Activated T-cell treated with anti-CD3 and anti-CD28 coated beads for 24 hours (primary cell): ENCODE results near the gene RNASEH2A.
"Not testable (repeated sequence)": the region's sequence is repeated elsewhere in the genome, so short reads cannot be mapped to it uniquely, and the experiment has no call there.

Source experiments
- DNase-seq: peaks from one replicate; pipeline ENCODE4 v3.0.0-alpha.2; 2020; ENCODE audit warnings: low read depth

The RNASEH2A gene

DNA sequence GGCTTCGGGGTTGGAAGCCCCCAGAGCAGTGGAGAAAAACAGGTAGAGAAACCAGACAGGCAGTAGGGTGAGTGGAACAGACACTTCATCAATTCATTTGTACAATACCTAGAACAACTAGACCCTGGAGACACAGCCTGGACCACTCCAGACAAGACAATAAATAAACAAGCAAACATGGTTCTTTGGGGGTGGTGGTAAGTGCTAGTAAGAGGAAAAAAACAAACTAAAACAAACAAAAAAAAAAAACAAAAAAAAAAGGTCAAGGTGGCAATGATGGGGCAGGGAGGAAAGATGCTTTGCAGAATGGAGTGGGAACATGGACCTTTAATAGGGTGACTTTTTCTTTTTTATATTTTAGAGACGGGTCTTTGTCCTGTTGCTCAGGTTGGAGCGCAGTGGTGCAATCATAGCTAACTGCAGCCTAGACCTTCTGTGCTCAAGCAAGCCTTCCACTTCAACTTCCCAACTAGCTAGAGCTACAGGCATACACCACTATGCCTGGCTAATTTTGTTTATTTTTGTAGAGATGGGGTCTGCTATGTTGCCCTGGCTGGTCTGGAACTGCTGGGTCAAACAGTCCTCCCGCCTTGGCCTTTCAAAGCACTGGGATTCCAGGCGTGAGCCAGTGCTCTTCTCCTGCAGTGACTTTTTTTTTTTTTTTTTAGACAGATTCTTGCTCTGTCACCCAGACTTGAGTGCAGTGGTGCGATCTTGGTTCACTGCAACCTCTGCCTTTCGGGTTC, 12.0 kb upstream of the RNASEH2A start:
- DNase-seq: no peak

DNA sequence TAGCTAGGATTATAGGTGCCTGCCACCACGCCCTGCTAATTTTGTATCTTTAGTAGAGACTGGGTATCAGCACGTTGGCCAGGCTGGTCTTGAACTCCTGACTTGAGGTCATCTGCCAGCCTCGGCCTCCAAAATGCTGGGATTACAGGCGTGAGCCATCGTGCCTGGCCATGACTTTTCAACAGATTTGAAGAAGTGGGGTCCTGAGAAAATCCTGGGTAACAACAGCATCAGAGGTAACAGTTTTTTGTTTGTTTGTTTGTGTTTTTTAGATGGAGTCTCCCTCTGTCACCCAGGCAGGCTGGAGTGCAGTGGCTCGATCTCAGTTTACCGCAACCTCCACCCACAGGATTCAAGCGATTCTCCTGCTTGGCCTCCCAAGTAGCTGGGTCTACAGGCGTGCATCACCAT, 11.4 kb upstream of the RNASEH2A start:
- no peak for DNase-seq

DNA sequence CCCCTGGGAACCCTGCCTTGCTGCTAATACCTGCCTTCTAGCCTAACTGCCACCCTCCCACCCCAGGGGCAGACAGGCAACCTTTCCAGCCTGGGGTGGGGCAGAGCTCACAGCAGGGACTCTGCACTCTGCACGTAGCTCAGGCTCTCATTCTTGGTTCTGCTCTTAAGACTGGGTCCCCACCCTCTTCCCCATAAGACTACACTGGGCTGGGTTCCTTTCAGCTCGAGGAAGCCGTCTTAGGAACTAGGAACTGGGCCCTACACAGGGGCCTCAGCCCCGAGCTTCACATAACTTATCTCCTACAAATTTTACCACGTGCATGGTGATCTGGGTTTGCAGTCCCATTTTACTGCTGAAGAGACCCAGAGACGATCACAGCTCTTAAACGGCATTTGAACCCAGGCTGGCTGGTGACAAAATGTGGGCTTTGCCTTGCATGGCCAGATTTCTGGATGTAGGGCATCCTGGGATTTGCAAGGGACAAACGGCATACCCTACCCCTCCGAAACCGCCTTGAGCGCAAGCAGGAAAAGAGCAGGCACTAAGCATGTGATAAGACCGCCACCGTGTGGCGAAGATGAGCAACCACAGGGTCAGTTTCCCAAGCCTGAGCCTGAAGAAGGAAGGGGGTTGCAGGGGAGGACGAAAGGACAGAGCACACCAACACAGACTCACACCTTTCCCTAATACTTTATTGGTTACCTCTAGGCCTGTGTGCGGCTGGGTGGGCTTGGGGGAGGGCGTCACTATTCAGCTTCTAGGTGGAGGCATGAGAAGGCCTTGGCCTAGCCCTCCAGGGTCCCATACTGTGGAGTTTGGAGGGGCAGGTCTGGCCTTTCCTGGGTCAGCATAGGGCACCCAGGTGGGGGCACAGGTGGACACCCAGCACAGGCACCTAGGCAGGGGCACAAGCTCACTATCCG, 10.0 kb upstream of the RNASEH2A start:
- peak; percentile 70 for DNase-seq

DNA sequence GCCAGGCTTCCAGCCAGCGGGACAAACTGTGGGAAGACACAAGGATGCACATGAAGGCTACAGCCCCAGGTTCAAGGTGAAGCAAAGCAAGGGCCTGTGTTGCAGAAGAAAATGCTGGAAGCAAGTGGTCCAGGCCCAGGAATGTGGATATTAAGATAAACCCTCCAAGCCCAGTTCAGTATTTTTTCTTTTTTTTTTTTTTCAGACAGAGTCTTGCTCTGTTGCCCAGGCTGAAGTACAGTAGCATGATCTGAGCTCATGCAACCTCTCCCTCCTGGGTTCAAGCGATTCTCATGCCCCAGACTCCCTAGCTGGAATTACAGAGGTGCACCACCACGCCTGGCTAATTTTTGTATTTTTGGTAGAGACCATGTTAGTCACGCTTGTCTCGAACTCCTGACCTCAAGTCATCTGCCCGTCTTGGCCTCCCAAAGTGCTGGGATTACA, 9.2 kb upstream of the RNASEH2A start:
- no peak for DNase-seq

DNA sequence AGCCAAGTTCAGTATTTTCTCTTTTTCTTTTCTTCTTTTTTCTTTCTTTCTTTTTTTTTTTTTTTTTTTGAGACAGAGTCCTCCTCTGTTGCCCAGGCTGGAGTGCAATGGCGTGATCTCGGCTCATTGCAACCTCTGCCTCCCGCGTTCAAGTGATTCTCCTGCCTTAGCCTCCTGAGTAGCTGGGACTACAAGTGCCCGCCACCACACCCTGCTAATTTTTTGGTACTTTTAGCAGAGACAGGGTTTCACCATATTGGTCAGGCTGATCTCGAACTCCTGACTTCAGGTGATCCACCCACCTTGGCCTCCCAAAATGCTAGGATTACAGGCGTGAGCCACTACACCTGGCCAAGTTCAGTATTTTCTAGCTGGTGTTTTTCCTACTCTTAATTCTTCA, 8.8 kb upstream of the RNASEH2A start:
- DNase-seq: not testable (repeated sequence)

DNA sequence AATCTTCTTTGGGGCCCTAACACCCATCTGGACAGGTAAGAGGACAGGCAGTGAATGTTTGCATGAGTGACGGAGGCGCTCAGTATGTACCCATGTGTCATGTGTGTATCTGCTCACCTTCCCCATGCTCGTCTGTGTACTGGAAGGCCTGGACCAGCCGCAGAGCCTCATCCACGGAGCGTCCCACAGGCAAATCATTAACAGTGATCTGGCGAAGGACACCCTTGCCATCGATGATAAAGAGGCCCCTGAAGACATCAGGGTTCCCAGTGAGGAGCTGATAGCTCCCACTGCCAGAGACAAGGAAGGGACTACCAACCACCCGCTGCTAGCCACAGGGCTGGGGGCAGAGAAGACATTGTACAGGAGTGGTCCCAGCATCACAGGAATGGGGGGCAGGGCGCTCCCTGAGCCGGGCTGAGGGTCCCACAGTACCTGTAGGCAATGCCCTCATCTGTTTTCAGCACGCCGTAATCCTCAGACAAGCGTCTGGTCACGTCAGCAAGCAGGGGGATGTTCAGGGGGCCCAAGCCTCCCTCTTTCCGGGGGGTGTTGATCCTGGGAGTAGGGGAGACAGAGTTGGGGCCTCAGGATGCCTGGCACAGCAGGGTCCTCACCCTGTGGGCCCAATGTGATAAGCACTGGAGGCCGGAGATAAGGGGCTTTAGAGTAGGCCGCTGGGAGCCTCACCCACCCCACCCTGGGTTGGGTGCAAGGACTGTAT, 6.5 kb upstream of the RNASEH2A start:
- DNase-seq: no peak

DNA sequence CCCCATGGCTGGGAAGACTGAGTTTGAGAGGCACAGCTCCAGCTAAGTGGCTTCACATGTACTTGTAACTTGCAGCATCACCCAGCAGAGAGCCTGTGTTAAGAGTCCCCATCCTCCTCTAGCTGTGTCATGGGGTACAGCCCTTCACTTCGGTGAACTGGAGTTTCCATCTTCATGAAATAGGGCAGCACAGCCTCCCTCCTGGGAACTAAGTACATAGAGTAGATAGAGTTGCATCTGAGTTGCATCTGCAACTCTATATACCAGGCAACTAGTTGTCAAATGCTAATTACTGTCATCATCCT, 6.0 kb upstream of the RNASEH2A start:
- DNase-seq: no peak

DNA sequence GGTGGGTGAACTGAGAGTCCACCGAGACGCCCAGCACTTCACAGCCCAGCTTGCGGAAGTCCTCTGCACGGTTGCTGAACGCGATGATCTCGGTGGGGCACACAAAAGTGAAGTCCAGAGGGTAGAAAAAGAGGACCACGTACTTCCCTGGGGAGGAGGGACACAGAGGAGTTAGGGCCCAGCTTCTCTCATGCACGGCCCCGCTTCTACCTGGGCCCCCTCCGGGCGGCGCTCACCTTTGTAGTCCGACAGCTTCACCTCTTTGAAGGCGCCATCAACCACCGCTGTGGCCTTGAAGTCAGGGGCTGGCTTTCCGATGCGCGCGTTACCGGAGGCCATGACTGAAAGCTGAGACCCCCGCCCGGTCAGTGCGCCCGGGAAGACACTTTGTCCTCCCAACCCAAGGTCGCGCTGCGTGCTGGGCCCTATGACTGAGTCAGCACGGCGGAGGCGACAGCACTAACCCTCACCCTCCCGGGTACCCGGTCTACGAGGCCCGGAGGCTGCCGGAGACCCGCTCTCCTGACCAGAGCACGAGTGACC, 5.4 kb upstream of the RNASEH2A start:
- no peak for DNase-seq

DNA sequence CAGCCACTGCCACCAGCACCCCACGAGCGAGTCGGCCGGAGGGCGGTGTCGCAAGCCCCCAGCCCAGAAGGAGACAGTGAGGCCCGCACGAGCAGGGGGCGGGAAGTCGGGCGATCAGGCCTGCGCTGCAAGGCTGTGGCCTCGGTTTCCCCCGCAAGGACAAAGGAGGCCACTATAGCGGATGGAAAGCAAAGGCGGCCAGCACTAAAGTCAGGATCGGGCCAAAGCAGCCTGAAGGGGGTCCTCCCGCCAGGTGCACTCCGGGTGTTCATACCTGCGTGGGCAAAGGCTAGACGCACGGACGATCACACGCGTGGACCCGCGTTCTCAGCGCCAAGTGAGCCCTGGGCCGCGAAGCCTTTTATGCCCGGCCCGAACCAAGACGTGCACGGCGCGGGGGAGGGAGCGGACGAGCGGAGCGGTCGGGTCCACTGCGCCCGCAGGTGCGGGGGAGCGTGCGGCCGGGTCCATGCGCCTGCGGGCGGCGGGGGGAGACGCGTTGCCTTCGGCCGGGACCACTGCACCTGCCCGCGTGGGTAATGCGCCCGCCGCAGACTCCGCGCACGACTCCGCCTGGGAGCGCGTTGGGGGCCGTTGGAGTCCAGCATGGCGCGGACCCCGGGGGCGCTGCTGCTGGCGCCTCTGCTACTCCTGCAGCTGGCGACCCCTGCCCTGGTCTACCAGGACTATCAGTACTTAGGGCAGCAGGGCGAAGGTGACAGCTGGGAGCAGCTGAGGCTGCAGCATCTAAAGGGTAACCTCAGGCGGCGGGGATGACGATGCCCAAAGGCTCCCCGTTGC, 4.7 kb upstream of the RNASEH2A start, which contains the start of the genes PRDX2 and THSD8:
TSS of gene PRDX2 (minus strand) at position 335 of the 801 bp plus-strand sequence. CDS start 539 bp downstream, outside the sequence.
TSS of gene THSD8 (plus strand) at position 604 of the 801 bp plus-strand sequence. CDS start at position 607, 3 bp downstream.
- DNase-seq: peak; percentile 65

DNA sequence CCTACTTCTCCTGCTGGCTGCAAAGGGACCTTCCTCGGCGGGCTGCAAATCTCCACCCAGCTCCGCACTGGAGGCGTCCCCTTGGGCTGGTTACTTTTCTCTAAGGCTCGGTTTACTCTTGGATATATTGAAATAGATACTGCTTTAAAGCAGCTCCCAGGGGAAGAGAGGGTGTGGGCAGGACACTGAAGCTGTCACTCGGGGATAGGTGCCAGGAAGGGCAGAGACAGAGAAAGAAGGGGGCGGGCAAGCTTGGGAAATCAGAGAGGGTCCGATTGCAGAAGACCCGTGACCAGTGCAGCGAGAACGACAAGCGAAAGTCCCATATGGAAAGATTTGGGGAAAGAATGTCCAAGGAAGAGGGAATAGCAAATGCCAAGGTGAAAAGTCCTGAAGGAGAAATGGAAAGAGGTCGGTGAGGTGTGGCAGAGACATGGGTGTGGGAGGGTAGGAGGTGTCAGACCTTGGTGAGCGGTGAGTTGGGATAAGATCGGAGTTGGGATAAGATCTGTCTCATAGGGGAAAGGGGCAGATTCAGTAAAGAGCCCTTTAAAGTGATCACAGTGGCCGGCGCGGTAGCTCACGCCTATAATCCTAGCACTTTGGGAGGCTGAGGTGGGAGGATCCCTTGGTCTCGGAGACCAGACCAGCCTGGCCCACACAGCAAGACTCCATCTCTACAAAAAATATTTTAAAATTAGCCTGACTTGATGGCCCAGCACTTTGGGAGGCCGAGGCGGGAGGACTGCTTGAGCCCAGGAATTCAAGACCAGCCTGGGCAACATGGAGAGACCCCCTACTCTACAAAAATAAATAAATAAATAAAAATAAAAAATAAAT, 3.9 kb upstream of the RNASEH2A start:
- no peak for DNase-seq

DNA sequence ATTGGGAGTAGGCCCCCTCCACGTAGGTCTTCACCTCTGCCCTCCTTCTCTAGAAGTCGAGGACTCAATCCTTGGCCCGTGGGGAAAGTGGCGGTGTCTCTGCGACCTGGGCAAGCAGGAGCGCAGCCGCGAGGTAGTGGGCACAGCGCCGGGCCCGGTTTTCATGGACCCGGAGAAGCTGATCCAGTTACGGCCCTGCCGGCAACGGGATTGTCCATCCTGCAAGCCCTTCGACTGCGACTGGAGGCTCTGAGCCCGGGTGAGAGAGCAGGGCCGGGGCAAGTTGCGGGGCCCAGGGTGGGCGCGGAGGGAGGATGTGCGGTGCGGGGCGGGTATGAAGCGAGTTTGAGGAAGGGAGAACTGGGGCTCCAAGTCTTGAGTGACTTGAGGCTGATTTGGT, 2.3 kb upstream of the RNASEH2A start:
- DNase-seq: no peak

DNA sequence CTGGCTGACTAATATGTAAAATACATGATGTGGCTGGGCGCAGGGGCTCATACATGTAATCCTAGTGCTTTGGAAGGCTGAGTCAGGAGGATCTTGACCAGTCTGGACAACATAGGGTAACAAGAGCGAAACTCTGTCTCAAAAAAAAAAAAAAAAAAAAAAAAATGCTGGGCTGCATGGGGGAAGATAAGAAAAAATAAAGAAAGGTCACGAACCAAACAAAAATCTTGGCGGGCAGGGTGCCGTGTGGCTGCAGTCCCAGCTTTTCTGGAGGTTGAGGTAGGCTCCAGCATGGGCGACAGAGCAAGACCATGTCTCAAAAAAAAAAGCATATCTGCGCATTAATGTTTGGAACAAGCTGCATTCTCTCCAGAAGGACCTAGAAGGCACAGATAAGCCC, 8.7 kb downstream of the RNASEH2A start:
- no peak for DNase-seq

DNA sequence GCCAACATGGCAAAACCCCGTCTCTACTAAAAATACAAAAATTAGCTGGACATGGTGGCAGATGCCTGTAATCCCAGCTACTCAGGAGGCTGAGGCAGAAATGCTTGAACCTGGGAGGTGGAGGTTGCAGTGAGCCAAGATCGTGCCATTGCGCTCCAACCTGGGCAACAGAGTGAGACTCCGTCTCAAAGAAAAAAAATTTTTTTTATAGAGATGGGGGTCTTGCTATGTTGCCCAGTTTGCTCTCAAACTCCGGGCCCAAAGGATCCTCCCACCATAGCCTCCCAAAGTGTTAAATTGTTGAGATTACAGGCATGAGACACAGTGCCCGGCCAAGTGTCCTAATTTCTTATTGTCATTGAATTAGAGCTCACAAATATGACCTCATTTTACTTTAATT, 10.8 kb downstream of the RNASEH2A start:
- not testable (repeated sequence) for DNase-seq

DNA sequence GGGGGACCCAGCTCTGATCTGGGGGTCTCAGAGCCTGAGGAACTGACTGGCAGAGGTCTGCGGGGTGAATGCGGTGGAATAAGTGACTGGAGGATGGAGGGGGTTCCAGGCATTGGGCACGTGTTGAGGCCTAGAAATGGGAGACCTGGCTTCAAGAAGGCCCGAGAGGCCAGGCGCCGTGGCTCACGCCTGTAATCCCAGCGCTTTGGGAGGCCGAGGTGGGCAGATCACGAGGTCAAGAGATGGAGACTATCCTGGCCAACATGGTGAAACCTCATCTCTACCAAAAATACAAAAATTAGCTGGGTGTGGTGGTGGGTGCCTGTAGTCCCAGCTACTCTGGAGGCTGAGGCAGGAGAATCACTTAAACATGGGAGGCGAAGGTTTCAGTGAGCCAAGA, 11.4 kb downstream of the RNASEH2A start:
- not testable (repeated sequence) for DNase-seq

DNA sequence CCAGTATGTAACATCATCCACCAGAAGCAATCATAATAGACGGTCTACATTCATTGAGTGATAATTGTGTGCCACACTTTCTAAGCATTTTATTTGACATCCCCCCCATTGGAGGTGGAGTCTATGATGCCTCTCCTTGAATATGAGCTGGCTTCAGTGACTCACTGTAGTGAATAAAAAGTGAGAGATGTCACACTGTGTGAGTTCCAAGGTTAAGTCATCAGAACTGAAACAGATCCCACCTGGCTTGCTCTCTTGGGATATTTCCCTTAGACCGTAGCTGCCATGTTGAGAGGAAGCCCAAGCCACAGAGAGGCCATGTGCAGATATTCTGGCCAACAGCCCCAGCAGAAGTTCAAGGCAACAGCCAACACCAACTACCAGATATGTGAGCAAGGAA, 15.4 kb downstream of the RNASEH2A start:
- no peak for DNase-seq

DNA sequence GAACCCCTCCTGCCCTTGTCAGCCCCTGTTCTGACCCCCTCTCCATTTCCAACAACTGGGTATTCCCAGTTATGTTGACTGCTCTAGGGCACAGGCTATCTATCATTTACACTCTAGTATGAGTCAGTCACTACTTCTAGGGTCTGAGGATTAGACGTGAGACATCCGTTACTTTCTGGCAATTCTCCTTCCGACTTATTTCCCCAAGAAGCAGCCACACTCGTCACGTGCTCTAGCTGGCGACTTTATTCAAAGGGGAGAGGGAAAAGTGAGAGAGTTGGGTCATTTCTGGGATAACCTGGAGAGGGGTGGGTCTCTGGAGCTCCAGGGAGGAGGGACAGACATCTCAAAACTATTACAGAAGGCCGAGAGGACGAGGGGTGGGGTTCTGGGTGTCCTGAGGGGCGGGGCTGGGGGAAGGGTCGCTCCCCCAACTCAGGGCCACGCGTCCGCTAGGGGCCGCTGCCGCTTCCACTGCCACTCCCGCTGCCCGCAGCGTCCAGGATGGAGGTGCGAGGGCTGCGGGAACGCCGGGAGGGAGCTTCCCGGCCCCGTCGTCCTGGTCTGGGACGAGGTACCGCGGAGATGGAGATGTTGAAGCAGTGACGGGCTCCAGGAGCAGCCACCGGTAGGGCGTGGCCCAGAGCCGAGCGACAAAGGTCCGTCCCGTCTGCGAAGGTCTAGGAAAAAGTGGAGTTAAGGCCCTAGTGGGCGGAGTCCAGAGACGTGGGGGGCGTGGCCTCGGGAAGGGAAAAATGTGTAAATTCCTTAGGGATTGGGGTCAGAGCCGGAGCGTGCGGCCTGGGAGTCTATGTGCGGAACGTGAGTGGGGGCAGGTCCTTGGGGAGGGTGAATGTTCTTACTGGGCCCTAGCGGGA, 19.1 kb downstream of the RNASEH2A start:
- no peak for DNase-seq

DNA sequence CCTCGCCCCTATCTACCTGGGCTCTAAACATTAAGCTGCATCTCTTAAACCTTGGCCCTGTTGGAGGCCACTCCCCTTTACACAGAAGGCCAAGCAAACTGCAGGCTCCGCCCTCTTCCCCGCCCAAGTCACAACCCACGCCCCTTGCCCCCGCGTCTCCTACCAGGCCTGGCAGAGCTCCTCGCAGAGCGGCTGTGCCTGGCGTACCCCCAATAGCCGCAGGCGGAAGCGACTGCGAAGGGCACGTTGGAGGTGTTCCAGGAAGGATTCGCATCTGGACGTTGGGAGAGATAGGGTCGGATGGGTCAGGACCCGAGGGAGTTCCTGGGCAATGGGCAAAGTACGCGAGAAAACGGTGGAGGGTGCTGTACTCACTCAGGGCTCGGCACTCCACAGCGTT, 22.1 kb downstream of the RNASEH2A start:
- no peak for DNase-seq

DNA sequence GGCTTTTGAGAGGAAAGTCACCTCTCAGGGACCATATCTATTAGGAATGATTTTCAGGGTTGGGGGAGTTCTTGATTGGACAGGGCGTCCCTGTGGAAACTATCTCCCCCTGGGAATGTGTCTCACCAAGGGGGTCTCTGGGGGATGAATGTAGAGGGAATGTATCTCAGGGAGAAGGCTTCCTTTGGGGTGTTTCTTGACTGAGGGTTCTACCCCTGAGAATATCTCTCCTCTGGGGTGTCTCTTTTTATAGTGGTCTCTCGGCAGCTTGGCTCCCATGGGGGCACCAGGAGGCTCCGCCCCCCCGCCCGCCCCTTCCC, 27.0 kb downstream of the RNASEH2A start:
- no peak for DNase-seq

DNA sequence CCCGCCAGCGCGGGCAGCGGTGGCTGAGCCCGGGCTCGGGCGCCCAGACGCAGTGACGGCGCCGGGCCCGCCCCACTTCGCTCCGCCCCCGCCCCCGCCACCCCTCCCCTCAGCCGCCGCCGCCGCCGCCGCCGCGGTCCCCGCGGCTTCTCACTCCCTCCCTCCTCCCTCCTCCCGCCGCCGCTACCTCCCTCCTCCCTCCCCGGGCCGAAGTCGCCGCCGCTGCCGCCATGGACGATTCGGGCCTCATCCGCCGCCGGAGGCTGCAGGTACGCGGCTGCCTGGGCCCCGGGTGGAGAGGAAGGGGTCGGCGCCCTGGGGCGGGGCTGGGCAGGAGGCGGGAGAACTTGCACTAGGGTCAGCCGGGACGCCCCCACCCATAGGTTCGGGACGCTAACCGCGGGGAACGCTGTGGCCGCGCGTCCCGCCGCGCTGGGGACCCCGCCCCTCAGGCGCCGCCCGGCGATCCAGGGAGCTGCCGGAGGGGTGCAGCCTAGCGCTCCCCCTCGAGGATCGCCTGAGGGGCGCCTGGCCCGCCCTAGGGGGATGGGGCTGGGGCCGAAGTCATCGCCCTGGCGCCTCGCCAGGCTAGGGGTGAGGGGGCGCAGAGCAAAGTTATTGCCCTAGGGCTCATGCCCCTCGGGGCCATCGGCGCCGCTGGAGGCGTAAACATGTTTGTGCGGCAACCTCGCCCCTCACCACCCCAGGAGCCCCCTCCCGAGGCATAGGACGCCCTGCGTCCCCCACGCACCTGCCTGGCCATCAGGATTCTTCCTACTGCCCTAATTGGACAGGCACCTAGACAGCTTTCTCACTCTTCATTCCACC, 27.6 kb downstream of the RNASEH2A start:
- no peak for DNase-seq
